Fibroblast of villous mesenchyme (primary cell): Measurements from ENCODE around the gene RCBTB1. TPM values are rescaled to one million over a fixed set of nuclear protein-coding genes. Genes with fewer than 3 reads are reported as not detected.
"Not testable (repeated sequence)": the region's sequence is repeated elsewhere in the genome, so short reads cannot be mapped to it uniquely, and the experiment has no call there.

Experiments used
- DNase-seq: peaks from one replicate; pipeline ENCODE4 v3.0.0-alpha.2; 2010; ENCODE audit warnings: low read depth
- H3K4me3 ChIP-seq: 2 replicates; pipeline ENCODE4 v1.5.1; 2011; ENCODE audit warnings: low read depth, mild to moderate bottlenecking, low read length
- total RNA-seq: library from RNA; depleted of rRNA; stranded (reverse); fragments of >200 nt; gene quantifications from 2 replicates; pipeline ENCODE4 v1.2.3, GENCODE V29; 2012
- TF ChIP-seq, protein P1 (sequence below): IDR thresholded peaks from 2 replicates; pipeline ENCODE4 v1.5.1; 2012; ENCODE audit warnings: low read depth, mild to moderate bottlenecking, low read length; ENCODE audit not compliant: insufficient read depth

The RCBTB1 gene
- total RNA-seq, 1 donor = 25.5 TPM

- DNase-seq = no peak
- no peak overlapping the region for H3K4me3 ChIP-seq
- TF ChIP-seq, protein P1, sequence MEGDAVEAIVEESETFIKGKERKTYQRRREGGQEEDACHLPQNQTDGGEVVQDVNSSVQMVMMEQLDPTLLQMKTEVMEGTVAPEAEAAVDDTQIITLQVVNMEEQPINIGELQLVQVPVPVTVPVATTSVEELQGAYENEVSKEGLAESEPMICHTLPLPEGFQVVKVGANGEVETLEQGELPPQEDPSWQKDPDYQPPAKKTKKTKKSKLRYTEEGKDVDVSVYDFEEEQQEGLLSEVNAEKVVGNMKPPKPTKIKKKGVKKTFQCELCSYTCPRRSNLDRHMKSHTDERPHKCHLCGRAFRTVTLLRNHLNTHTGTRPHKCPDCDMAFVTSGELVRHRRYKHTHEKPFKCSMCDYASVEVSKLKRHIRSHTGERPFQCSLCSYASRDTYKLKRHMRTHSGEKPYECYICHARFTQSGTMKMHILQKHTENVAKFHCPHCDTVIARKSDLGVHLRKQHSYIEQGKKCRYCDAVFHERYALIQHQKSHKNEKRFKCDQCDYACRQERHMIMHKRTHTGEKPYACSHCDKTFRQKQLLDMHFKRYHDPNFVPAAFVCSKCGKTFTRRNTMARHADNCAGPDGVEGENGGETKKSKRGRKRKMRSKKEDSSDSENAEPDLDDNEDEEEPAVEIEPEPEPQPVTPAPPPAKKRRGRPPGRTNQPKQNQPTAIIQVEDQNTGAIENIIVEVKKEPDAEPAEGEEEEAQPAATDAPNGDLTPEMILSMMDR = no peak
These were observed 30.7 kb upstream of the RCBTB1 start for GRCh38 chr13:49615836-49616675.

DNA sequence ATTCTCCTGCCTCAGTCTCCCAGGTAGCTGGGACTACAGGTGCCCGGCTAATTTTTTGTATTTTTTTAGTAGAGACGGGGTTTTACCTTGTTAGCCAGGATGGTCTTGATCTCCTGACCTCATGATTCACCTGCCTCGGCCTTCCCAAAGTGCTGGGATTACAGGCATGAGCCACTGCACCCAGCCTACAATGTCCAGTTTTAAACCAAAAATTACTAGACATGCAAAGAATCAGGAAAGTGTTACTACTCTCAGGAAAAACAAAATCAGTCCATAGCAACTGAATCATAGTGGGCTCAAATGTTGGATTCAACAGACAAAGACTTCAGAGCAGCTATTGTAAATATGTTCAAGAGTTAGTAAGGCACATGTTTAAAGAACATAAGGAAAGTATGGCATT lies 26.7 kb upstream of the RCBTB1 start:
- DNase-seq, H3K4me3 ChIP-seq: not testable (repeated sequence)

DNA sequence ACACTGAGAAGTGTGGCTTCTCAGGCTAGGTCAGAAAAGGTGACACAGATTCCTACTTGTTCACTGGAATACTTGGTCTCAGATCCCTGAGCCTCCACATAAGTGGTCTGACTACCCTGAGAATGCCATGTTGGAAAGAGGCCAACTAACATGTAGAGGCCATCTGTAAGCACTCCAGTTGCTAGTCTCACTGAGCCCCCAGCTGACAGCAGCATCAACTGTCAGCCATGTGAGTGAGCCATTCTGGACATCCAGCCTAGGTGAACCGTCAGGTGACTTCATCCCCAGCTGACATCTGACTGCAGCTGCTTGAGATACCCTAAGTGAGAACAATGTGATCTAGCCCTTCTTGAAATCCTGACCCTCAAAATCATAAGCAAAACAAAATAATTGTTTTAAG lies 24.8 kb upstream of the RCBTB1 start:
- TF ChIP-seq, protein P1 = no peak
- no peak overlapping the region for H3K4me3 ChIP-seq
- DNase-seq = no peak

DNA sequence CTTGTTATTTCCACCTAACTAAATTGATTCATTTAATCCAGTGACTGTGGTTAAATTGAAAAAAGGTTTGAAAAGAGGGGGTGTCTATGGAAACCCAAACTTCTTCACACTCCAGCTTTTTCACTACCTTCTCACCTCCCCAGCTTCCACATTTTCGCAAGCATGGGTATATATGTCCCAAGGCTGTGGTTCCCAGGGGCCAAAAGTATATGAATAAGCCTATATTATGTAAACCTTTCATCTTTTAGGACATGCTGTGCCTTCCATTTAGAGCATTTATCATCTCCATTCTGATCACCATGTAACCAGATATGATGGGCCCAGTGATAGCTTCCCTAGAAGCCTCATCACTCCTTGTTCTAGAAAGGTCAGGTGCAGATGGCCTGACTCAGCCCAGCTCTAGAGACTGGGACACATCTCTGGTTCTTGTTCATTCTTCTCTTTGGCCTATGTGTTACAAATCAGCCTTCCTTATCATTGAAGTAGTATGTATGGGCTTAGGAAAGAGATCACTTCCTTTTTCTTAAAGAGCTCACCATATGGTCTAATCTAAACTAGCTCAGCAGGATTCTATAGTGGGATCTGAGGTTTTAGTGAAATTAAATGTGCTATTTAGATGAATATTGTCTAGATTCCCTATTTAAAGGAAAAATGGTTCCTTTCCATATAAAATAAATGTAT lies 23.4 kb upstream of the RCBTB1 start:
- H3K4me3 ChIP-seq = no peak overlapping the region
- DNase-seq = no peak
- TF ChIP-seq, protein P1 = no peak

- no peak for DNase-seq
- H3K4me3 ChIP-seq = no peak overlapping the region
- TF ChIP-seq, protein P1 = no peak
These were observed 22.4 kb upstream of the RCBTB1 start for GRCh38 chr13:49607761-49608160.

DNA sequence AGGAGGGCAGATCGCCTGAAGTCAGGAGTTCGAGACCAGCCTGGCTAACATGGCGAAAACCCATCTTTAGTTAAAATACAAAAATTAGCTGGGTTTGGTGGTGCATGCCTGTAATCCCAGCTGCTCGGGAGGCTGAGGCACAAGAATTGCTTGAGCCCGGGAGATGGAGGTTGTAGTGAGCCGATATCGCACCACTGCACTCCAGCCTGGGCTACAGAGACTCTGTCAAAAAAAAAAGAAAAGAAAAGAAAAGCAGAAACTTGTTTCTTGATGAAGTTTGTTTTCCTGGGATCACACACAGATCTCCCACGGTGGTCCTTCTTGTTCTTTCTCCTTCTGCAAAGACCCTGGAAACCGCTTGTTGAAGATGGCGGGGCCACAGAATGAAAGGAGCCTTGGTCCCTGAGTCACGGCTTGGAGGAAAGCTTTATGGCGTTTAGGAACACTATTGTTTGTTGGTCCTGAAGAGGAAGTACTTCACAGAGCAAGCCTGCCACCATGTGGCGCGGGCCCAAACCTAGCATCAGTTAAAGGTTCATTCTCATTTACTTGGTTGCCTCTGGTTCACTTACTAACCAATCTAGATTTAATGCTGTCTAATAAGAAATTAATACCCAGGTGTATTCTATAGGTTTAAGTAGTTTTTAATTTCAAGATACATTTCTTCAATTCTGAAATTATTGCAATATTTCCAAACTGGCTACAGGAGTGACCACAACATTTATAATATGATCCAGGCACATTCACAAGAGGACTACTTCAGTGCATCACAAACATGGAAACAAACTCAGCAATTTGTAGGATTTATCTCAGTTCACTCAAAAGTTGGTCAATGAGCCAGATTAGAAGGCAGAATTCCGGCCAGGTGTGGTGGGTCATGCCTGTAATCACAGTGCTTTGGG lies 21.6 kb upstream of the RCBTB1 start:
- peak overlapping the region; percentile 46 for H3K4me3 ChIP-seq
- DNase-seq = peak; percentile 88
- TF ChIP-seq, protein P1 = peak; percentile 79
